ENCODE measurements around the gene RORB.

DNA sequence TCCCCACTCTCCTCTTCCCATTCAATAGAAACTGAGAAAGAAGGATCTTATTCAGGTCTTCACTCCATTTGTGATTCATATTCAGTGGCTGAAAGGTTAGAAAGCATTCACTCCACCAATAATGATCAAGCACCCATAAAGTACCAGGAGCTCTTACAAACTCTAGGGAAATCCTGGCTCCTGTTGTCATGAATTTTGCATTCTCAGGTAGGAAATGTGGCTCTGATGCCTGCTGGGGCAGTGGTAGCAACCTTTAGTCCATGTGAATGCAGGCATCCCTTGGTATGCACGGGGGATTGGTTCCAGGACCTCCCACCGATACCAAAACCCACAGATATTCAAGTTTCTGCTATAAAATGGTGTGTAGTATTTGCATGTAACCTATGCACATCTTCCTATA is 3.6 kb upstream of the RORB start:
- TF ChIP-seq, protein P1, sequence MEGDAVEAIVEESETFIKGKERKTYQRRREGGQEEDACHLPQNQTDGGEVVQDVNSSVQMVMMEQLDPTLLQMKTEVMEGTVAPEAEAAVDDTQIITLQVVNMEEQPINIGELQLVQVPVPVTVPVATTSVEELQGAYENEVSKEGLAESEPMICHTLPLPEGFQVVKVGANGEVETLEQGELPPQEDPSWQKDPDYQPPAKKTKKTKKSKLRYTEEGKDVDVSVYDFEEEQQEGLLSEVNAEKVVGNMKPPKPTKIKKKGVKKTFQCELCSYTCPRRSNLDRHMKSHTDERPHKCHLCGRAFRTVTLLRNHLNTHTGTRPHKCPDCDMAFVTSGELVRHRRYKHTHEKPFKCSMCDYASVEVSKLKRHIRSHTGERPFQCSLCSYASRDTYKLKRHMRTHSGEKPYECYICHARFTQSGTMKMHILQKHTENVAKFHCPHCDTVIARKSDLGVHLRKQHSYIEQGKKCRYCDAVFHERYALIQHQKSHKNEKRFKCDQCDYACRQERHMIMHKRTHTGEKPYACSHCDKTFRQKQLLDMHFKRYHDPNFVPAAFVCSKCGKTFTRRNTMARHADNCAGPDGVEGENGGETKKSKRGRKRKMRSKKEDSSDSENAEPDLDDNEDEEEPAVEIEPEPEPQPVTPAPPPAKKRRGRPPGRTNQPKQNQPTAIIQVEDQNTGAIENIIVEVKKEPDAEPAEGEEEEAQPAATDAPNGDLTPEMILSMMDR (IDR thresholded peaks at IDR 0.05) = no peak
- TF ChIP-seq POLR2A (IDR thresholded peaks at IDR 0.05) = no peak

Measured in adrenal gland (tissue), 5 donors.